Stimulated activated CD4-positive, alpha-beta T cell treated with anti-CD3 and anti-CD28 coated beads, Interleukin-15, amount 100 ng/mL, for 24 hours (primary cell): ENCODE results near the gene PTH1R.
A peak's percentile ranks its signal among the peaks of the same experiment; 100 is the strongest.

Experiments
- DNase-seq: peaks from one replicate; pipeline ENCODE4 v3.0.0-alpha.2; 2020

The PTH1R gene

GRCh38 chr3:46865031-46865507, 12.5 kb upstream of the PTH1R start:
- no peak for DNase-seq

- no peak for DNase-seq
These were observed 12.0 kb upstream of the PTH1R start for GRCh38 chr3:46865546-46865945.

- DNase-seq, result no peak
These were observed 11.4 kb upstream of the PTH1R start for GRCh38 chr3:46866032-46866595.

- DNase-seq, result peak; percentile 88
These were observed 10.6 kb upstream of the PTH1R start for GRCh38 chr3:46866720-46867549.

GRCh38 chr3:46867550-46867898, 10.0 kb upstream of the PTH1R start:
- DNase-seq, result no peak

GRCh38 chr3:46868287-46868686, 9.2 kb upstream of the PTH1R start:
- no peak for DNase-seq

GRCh38 chr3:46868948-46869347, 8.6 kb upstream of the PTH1R start:
- DNase-seq, result no peak

GRCh38 chr3:46869440-46869839, 8.1 kb upstream of the PTH1R start:
- no peak for DNase-seq

- DNase-seq, result no peak
These were observed 6.9 kb upstream of the PTH1R start for GRCh38 chr3:46870651-46871050.

GRCh38 chr3:46871222-46871621, 6.3 kb upstream of the PTH1R start:
- DNase-seq, result no peak

- no peak for DNase-seq
These were observed 4.0 kb upstream of the PTH1R start for GRCh38 chr3:46873521-46873920.

GRCh38 chr3:46874430-46874829, 3.1 kb upstream of the PTH1R start:
- DNase-seq, result no peak

GRCh38 chr3:46875560-46875959, 2.0 kb upstream of the PTH1R start:
- DNase-seq, result no peak

- DNase-seq, result no peak
These were observed 914 bp upstream of the PTH1R start for GRCh38 chr3:46876313-46877300.

GRCh38 chr3:46878781-46879436, 1.4 kb downstream of the PTH1R start:
- no peak for DNase-seq

GRCh38 chr3:46880884-46881595, 3.5 kb downstream of the PTH1R start:
- DNase-seq, result no peak

- peak; percentile 46 for DNase-seq
These were observed 4.3 kb downstream of the PTH1R start for GRCh38 chr3:46881596-46882376.

GRCh38 chr3:46882377-46883053, 5.0 kb downstream of the PTH1R start:
- peak; percentile 21 for DNase-seq

GRCh38 chr3:46883054-46883829, 5.7 kb downstream of the PTH1R start:
- DNase-seq, result peak; percentile 35

- DNase-seq, result no peak
These were observed 6.3 kb downstream of the PTH1R start for GRCh38 chr3:46883830-46884185.
